ENCODE measurements around the gene SLC6A19. TPM values are rescaled to one million over a fixed set of nuclear protein-coding genes. Genes with fewer than 3 reads are reported as not detected.

SLC6A19 gene
- total and polyA plus RNA-seq, 9 donors = 0.08 to 1.5 TPM; not detected in 7

GRCh38 chr5:1175015-1175414, 26.4 kb upstream of the SLC6A19 start:
- Histone ChIP-seq H3K27me3 (no peaks in the 10 kb centered on the region), H3K4me1 (ENCODE audit: insufficient read depth) (no peaks in the 10 kb centered on the region), H3K36me3 (no peaks in the 10 kb centered on the region), H3K27ac (no peak overlapping the region), H3K4me3 (no peak overlapping the region), H3K9me3 (no peaks in the 10 kb centered on the region)
- no peak for DNase-seq
- TF ChIP-seq EP300 (IDR thresholded peaks at IDR 0.05) (no peak), CTCF (IDR thresholded peaks at IDR 0.05) (no peak), POLR2A (IDR thresholded peaks at IDR 0.05) (no peak)
- 89 to 91% (median 89%) methylated on average over 8 of the region's 8 CpGs for WGBS, 3 donors
- intact Hi-C loops (cut with DNase I) = no loop called here

GRCh38 chr5:1175801-1176472, 25.5 kb upstream of the SLC6A19 start:
- intact Hi-C loops (cut with DNase I) = no loop called here
- Histone ChIP-seq H3K27ac (no peak overlapping the region), H3K9me3 (no peaks in the 10 kb centered on the region), H3K36me3 (no peaks in the 10 kb centered on the region), H3K4me3 (no peak overlapping the region), H3K27me3 (no peaks in the 10 kb centered on the region), H3K4me1 (ENCODE audit: insufficient read depth) (no peaks in the 10 kb centered on the region)
- TF ChIP-seq EP300 (IDR thresholded peaks at IDR 0.05) (no peak), POLR2A (IDR thresholded peaks at IDR 0.05) (no peak), CTCF (IDR thresholded peaks at IDR 0.05) (no peak)
- DNase-seq = no peak
- 89 to 93% (median 91%) methylated on average over 26 of the region's 26 CpGs for WGBS, 3 donors

DNA sequence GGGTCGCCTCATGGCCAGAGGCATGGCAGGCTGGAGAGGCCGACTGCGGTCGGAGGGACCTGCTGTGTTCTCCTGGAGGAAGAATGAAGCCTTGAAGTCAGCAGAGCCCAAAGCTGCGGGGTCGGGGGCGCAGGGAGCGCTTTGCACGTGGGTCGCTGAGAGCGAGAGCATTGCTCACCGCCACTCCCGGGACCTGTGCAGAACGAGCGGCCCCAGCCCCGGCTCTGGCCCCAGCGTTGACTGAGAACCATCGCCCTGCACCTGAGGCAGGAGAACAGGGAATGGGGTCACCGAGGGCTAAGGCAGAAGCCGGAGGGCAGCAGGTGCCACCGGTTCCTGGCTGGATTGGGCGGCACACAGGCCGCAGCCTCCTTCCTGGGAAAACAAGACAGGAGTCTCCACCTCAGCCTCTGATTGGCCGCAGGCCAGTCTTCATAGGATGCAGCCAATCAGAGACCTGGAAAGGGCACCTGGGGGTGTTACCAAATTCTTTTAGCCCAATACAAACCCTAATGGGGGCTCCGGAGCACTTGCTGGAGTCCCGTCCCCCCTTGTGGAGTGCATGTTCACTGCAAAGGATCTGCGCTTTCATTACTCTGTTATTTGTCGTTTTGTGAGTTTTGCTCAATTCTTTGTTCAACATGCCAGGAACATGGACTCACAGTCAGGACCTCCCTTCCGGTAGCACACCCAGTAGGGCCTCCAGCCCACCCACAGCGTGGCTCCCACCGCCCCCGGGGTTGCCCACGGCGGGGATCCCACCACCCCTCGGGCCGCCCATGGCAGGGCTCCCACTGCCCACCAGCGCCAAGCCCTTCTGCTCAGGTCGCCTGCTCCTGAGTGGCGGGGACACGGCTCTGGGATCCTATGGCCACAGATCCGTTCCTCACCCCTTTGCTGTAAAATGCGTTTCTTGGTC, 24.7 kb upstream of the SLC6A19 start:
- no peaks in the 10 kb centered on the region for H3K27me3 ChIP-seq
- no peaks in the 10 kb centered on the region for H3K9me3 ChIP-seq
- TF ChIP-seq EP300 (IDR thresholded peaks at IDR 0.05) = no peak
- no peak for TF ChIP-seq CTCF (IDR thresholded peaks at IDR 0.05)
- no peak for TF ChIP-seq POLR2A (IDR thresholded peaks at IDR 0.05)
- H3K27ac ChIP-seq = no peak overlapping the region
- WGBS, 3 donors = 84 to 89% (median 87%) methylated on average over 42 of the region's 42 CpGs
- DNase-seq = no peak
- H3K4me3 ChIP-seq = no peak overlapping the region
- intact Hi-C loops (cut with DNase I) = no loop called here
- H3K4me1 ChIP-seq (ENCODE audit: insufficient read depth) = no peaks in the 10 kb centered on the region
- no peaks in the 10 kb centered on the region for H3K36me3 ChIP-seq

DNA sequence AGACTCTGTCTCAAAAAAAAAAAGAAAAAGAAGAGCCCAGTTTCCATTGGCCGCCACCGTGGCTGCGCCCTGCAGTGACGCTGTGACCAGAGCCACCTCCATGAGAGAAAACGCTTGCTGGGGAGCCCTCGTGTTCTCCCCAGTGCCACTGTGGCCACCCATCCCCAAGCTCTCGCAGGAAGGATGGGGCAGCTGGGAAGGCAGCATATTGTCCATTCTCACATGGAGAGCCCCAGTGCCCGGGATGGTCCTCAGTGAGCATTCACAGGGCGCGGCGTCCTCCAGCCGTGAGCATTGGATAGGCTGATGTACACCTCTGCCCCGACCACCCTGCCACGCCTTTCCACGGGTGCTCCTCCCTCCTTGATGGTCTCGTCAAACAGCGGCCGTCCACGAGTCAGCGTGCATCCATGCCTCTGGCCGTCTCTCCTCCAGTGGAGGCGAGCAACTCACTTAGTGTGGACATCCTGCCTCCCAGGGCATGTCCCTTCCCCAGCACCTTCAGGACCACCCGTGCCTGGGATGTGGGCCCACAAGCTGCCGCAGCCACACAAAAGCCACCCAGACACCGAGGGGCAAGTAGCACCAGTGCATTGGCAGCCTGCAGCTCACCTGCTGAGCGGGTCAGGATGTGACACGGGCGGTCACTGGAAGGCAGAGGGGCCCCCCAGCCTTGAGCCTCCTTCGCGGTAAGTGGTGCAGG, 23.4 kb upstream of the SLC6A19 start:
- WGBS, 3 donors = 88 to 91% (median 89%) methylated on average over 28 to 30 of the region's 30 CpGs
- no peak overlapping the region for H3K27ac ChIP-seq
- no peaks in the 10 kb centered on the region for H3K9me3 ChIP-seq
- DNase-seq = no peak
- H3K27me3 ChIP-seq = no peaks in the 10 kb centered on the region
- no peaks in the 10 kb centered on the region for H3K36me3 ChIP-seq
- H3K4me3 ChIP-seq = no peak overlapping the region
- TF ChIP-seq CTCF (IDR thresholded peaks at IDR 0.05) (no peak), POLR2A (IDR thresholded peaks at IDR 0.05) (no peak), EP300 (IDR thresholded peaks at IDR 0.05) (no peak)
- intact Hi-C loops (cut with DNase I) = no loop called here
- no peaks in the 10 kb centered on the region for H3K4me1 ChIP-seq (ENCODE audit: insufficient read depth)
